Caco-2 (cell line): Measurements from ENCODE around the gene SEC16B. TPM values are rescaled to one million over a fixed set of nuclear protein-coding genes. Genes with fewer than 3 reads are reported as not detected.

Experiments
- BruUV-seq: library from RNA; stranded (reverse); fragments of 400-500 nt; replicated peaks from 2 replicates; lab custom pipeline; 2021; lab: Mats Ljungman, UMichigan
- CTCF ChIA-PET: fragments of 300-600 bp; sonication (Branson Sonifier 250); formaldehyde crosslinking; loops from one replicate; lab custom pipeline; 2022; ENCODE audit warnings: antibody characterized with exemption; lab: Charles Lee
- POLR2A ChIA-PET: fragments of 300-600 bp; sonication (Branson Sonifier 250); formaldehyde crosslinking; loops from one replicate; lab custom pipeline; 2022; ENCODE audit warnings: antibody characterized with exemption; lab: Charles Lee
- DNase-seq, 2 experiments: peaks; one replicate each; pipeline versions ENCODE4 v3.0.0 to v3.0.0-alpha.2; 2020 to 2022
- H3K27me3 ChIP-seq: replicated peaks from 2 replicates; pipeline ENCODE4 v1.6.0; 2011; ENCODE audit warnings: low read length; ENCODE audit not compliant: control insufficient read depth, insufficient read depth
- H3K36me3 ChIP-seq: 2 replicates; pipeline ENCODE4 v1.5.1; 2011; ENCODE audit warnings: low read length; ENCODE audit not compliant: control insufficient read depth, insufficient read depth
- H3K4me1 ChIP-seq: fragments of 250-450 bp; sonication (Bioruptor Pico); 2 replicates; pipeline ENCODE4 v1.5.1; 2020; ENCODE audit warnings: mild to moderate bottlenecking
- H3K4me3 ChIP-seq: 2 replicates; pipeline ENCODE4 v1.5.1; 2011; ENCODE audit warnings: low read depth, mild to moderate bottlenecking, control low read depth, low read length
- H3K9me3 ChIP-seq: fragments of 250-450 bp; sonication (Bioruptor Pico); 2 replicates; pipeline ENCODE4 v1.5.1; 2020; ENCODE audit warnings: mild to moderate bottlenecking, moderate library complexity
- H3K27ac Mint-ChIP-seq: one replicate; pipeline ENCODE4 v1.8.0; 2022; ENCODE audit warnings: mixed read lengths; ENCODE audit not compliant: unreplicated experiment
- H3K27me3 Mint-ChIP-seq: one replicate; pipeline ENCODE4 v1.8.0; 2022; ENCODE audit warnings: mixed read lengths; ENCODE audit not compliant: insufficient read depth, unreplicated experiment
- H3K36me3 Mint-ChIP-seq: one replicate; pipeline ENCODE4 v1.8.0; 2022; ENCODE audit warnings: mild to moderate bottlenecking, mixed read lengths; ENCODE audit not compliant: insufficient read depth, unreplicated experiment
- H3K4me1 Mint-ChIP-seq: one replicate; pipeline ENCODE4 v1.8.0; 2022; ENCODE audit warnings: low read depth, mixed read lengths; ENCODE audit not compliant: unreplicated experiment
- H3K4me3 Mint-ChIP-seq: one replicate; pipeline ENCODE4 v1.8.0; 2022; ENCODE audit warnings: mild to moderate bottlenecking, moderate library complexity, mixed read lengths; ENCODE audit not compliant: unreplicated experiment
- H3K9me3 Mint-ChIP-seq: one replicate; pipeline ENCODE4 v1.8.0; 2022; ENCODE audit warnings: mixed read lengths; ENCODE audit not compliant: unreplicated experiment
- intact Hi-C: fragments of 100-400 bp; cut with micrococcal nuclease; formaldehyde crosslinking; loops from one replicate; pipeline ENCODE4 v1.10.0; 2022; ENCODE audit not compliant: unreplicated experiment
- total RNA-seq: library from RNA; stranded (reverse); gene quantifications from 2 replicates; pipeline ENCODE4 v1.2.3, GENCODE V29; 2022
- TF ChIP-seq, protein P1 (sequence below), 2 experiments: fragments of 200-600 bp in 1 of 2; IDR thresholded peaks; 1 replicate in 1 of 2; 2 replicates in 1 of 2; pipeline versions ENCODE4 v1.5.1 to v1.8.0; 2011 to 2022; ENCODE audit warnings: antibody characterized with exemption in 1 of 2, control low read depth in 1 of 2, inconsistent platforms in 1 of 2, low read depth in 1 of 2, low read length in 1 of 2, mild to moderate bottlenecking in 1 of 2, moderate library complexity in 1 of 2; ENCODE audit not compliant: insufficient read depth in 1 of 2, severe bottlenecking in 1 of 2, unreplicated experiment in 1 of 2

The SEC16B gene
- total RNA-seq, 1 experiment from 2014 or later: 0.59 TPM

- POLR2A ChIA-PET: no interaction called here
- TF ChIP-seq, protein P1, sequence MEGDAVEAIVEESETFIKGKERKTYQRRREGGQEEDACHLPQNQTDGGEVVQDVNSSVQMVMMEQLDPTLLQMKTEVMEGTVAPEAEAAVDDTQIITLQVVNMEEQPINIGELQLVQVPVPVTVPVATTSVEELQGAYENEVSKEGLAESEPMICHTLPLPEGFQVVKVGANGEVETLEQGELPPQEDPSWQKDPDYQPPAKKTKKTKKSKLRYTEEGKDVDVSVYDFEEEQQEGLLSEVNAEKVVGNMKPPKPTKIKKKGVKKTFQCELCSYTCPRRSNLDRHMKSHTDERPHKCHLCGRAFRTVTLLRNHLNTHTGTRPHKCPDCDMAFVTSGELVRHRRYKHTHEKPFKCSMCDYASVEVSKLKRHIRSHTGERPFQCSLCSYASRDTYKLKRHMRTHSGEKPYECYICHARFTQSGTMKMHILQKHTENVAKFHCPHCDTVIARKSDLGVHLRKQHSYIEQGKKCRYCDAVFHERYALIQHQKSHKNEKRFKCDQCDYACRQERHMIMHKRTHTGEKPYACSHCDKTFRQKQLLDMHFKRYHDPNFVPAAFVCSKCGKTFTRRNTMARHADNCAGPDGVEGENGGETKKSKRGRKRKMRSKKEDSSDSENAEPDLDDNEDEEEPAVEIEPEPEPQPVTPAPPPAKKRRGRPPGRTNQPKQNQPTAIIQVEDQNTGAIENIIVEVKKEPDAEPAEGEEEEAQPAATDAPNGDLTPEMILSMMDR (IDR thresholded peaks at IDR 0.05; ENCODE audit: insufficient read depth in 1 of 2, low read depth in 1 of 2, low read length in 1 of 2, severe bottlenecking in 1 of 2, unreplicated experiment in 1 of 2): no peak
- H3K4me1 ChIP-seq: no peaks in the 10 kb centered on the region
- no peak overlapping the region for H3K4me3 ChIP-seq
- CTCF ChIA-PET: no interaction called here
- no peak for DNase-seq
- Mint-ChIP-seq H3K27me3 (no peaks in the 10 kb centered on the region), H3K9me3 (no peaks in the 10 kb centered on the region), H3K4me1 (no peaks in the 10 kb centered on the region), H3K27ac (no peak overlapping the region), H3K4me3 (no peak overlapping the region), H3K36me3 (no peaks in the 10 kb centered on the region)
- H3K9me3 ChIP-seq: no peaks in the 10 kb centered on the region
- no TSS peak for BruUV-seq
- no peaks in the 10 kb centered on the region for H3K36me3 ChIP-seq
- intact Hi-C loops: no loop called here
- no peaks in the 10 kb centered on the region; the same call in 1 of the 2 replicates for H3K27me3 ChIP-seq
Measured at GRCh38 chr1:177934927-177935326, 34.9 kb downstream of the SEC16B start.

GRCh38 chr1:177934461-177934860 is 35.4 kb downstream of the SEC16B start:
- Histone ChIP-seq H3K4me1 (no peaks in the 10 kb centered on the region), H3K27me3 (no peaks in the 10 kb centered on the region; the same call in 1 of the 2 replicates), H3K36me3 (no peaks in the 10 kb centered on the region), H3K9me3 (no peaks in the 10 kb centered on the region), H3K4me3 (no peak overlapping the region)
- TF ChIP-seq, protein P1 (IDR thresholded peaks at IDR 0.05; ENCODE audit: insufficient read depth in 1 of 2, low read depth in 1 of 2, low read length in 1 of 2, severe bottlenecking in 1 of 2, unreplicated experiment in 1 of 2): no peak
- Mint-ChIP-seq H3K9me3 (no peaks in the 10 kb centered on the region), H3K27me3 (no peaks in the 10 kb centered on the region), H3K36me3 (no peaks in the 10 kb centered on the region), H3K27ac (no peak overlapping the region), H3K4me3 (no peak overlapping the region), H3K4me1 (no peaks in the 10 kb centered on the region)
- no peak for DNase-seq
- no TSS peak for BruUV-seq
- POLR2A ChIA-PET: no interaction called here
- CTCF ChIA-PET: no interaction called here
- intact Hi-C loops: no loop called here

DNA sequence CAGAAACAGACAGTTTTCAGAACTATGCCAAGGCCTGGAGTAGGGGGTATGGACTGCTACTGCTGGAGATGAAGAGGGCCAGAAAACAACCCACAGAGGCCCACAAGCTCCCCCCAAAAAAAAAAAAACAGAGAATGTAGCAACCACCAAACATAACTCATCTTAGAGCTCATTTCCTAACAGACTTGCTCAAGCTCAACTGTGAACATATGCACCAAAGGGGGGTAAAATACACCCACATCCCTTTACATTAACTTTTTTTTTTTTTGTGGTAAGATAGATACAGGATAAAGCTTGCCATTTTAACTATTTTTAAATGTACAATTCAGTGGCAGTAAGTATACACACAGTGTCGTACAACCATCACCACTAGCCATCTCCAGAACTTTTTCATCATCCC is 36.0 kb downstream of the SEC16B start:
- no peaks in the 10 kb centered on the region for H3K9me3 Mint-ChIP-seq
- no peak overlapping the region for H3K27ac Mint-ChIP-seq
- no peaks in the 10 kb centered on the region for H3K27me3 Mint-ChIP-seq
- no peaks in the 10 kb centered on the region for H3K4me1 Mint-ChIP-seq
- POLR2A ChIA-PET: no interaction called here
- CTCF ChIA-PET: no interaction called here
- no peak for DNase-seq
- Histone ChIP-seq H3K9me3 (no peaks in the 10 kb centered on the region), H3K27me3 (no peaks in the 10 kb centered on the region; the same call in 1 of the 2 replicates), H3K4me3 (no peak overlapping the region), H3K36me3 (no peaks in the 10 kb centered on the region), H3K4me1 (no peaks in the 10 kb centered on the region)
- no TSS peak for BruUV-seq
- no peaks in the 10 kb centered on the region for H3K36me3 Mint-ChIP-seq
- TF ChIP-seq, protein P1 (IDR thresholded peaks at IDR 0.05; ENCODE audit: insufficient read depth in 1 of 2, low read depth in 1 of 2, low read length in 1 of 2, severe bottlenecking in 1 of 2, unreplicated experiment in 1 of 2): no peak
- H3K4me3 Mint-ChIP-seq: no peak overlapping the region
- intact Hi-C loops: no loop called here
